PFSK-1 (cell line): Measurements from ENCODE around the gene CAV1.

Source experiments
- REST ChIP-seq, 2 experiments: IDR thresholded peaks; 2 replicates each; pipeline versions ENCODE4 v1.6.1 to v1.8.0; 2011 to 2012; ENCODE audit warnings: low read depth in 2 of 2, low read length in 2 of 2, control low read depth in 1 of 2, inconsistent platforms in 1 of 2, mild to moderate bottlenecking in 1 of 2, moderate library complexity in 1 of 2; ENCODE audit not compliant: insufficient read depth in 1 of 2
- TAF1 ChIP-seq: IDR thresholded peaks from 2 replicates; pipeline ENCODE4 v1.6.1; 2012; ENCODE audit warnings: low read length, control low read depth, borderline replicate concordance; ENCODE audit not compliant: insufficient read depth

- TF ChIP-seq TAF1 (no peak), REST (IDR thresholded peaks at IDR 0.05; ENCODE audit: insufficient read depth in 1 of 2, low read depth in 2 of 2, low read length in 2 of 2) (no peak)
These were observed 76.6 kb downstream of the CAV1 start for GRCh38 chr7:116601426-116601825.
